ENCODE measurements around the gene TMEM255B.

Gene TMEM255B

GRCh38 chr13:113857531-113858195, 98.6 kb downstream of the TMEM255B start:
- ChIA-PET POLR2A (no interaction called here), CTCF (no interaction called here)
- TF ChIP-seq FOXM1 (IDR thresholded peaks at IDR 0.05; ENCODE audit: borderline replicate concordance) (no peak), TARDBP (IDR thresholded peaks at IDR 0.05) (no peak), CTBP1 (IDR thresholded peaks at IDR 0.05; ENCODE audit: borderline replicate concordance) (no peak), L3MBTL2 (conservative IDR thresholded peaks at IDR 0.05) (no peak), ZNF384 (IDR thresholded peaks at IDR 0.05) (no peak), ELF4 (IDR thresholded peaks at IDR 0.05) (no peak), SP1 (IDR thresholded peaks at IDR 0.05) (no peak), ARNT (IDR thresholded peaks at IDR 0.05) (no peak), FOXK2 (IDR thresholded peaks at IDR 0.05) (no peak)
- DNase-seq (ENCODE audit: extremely low spot score): no peak

- ChIA-PET CTCF (no interaction called here), POLR2A (no interaction called here)
- DNase-seq (ENCODE audit: extremely low spot score): no peak
- TF ChIP-seq CTBP1 (IDR thresholded peaks at IDR 0.05; ENCODE audit: borderline replicate concordance): no peak
Measured at GRCh38 chr13:113859311-113860050, 100.5 kb downstream of the TMEM255B start.

DNA sequence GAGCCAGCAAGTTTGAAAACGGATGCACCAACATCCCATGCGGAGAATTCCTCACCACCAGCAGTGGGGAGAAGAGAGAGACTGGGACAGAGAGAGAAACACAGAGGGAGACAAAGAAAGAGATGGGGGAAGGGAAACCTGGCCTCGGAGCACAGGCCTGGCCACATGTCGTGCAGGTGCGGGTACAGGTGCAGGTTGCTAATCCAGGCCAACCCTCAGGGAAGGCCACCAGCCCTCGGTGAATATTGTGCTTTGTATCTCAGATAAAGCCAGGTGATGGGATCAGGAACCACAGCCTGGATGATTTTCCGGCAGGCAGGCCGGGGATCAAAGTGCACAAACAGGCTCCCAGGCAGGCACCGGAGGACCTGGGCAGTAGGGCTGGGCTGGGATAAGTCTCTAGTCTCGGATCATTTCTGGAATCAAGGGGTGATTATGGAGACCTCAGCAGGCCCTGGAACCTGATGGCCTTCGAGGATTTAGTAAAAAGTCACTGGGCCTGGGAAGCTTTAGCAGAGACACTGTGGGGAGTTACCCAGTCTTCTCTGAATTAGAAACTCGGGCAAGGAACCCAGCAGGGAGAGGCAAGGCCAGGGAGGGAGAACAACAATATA, 101.1 kb downstream of the TMEM255B start:
- ChIA-PET POLR2A (no interaction called here), CTCF (no interaction called here)
- TF ChIP-seq FOXA1 (IDR thresholded peaks at IDR 0.05): no peak
- DNase-seq (ENCODE audit: extremely low spot score): no peak

GRCh38 chr13:113860665-113861432, 101.8 kb downstream of the TMEM255B start:
- no peak for DNase-seq (ENCODE audit: extremely low spot score)
- ChIA-PET POLR2A (no interaction called here), CTCF (no interaction called here)
- no peak for TF ChIP-seq SUZ12 (IDR thresholded peaks at IDR 0.05)
- TF ChIP-seq TARDBP (IDR thresholded peaks at IDR 0.05): no peak
- TF ChIP-seq FOXA1 (IDR thresholded peaks at IDR 0.05): no peak
- no peak for TF ChIP-seq BHLHE40 (IDR thresholded peaks at IDR 0.05; ENCODE audit: borderline replicate concordance)
- TF ChIP-seq ZNF384 (IDR thresholded peaks at IDR 0.05): no peak
- TF ChIP-seq SP1 (IDR thresholded peaks at IDR 0.05): no peak
- no peak for TF ChIP-seq FOXM1 (IDR thresholded peaks at IDR 0.05; ENCODE audit: borderline replicate concordance)
- no peak for TF ChIP-seq NFRKB (IDR thresholded peaks at IDR 0.05)
- TF ChIP-seq PKNOX1 (IDR thresholded peaks at IDR 0.05): no peak

DNA sequence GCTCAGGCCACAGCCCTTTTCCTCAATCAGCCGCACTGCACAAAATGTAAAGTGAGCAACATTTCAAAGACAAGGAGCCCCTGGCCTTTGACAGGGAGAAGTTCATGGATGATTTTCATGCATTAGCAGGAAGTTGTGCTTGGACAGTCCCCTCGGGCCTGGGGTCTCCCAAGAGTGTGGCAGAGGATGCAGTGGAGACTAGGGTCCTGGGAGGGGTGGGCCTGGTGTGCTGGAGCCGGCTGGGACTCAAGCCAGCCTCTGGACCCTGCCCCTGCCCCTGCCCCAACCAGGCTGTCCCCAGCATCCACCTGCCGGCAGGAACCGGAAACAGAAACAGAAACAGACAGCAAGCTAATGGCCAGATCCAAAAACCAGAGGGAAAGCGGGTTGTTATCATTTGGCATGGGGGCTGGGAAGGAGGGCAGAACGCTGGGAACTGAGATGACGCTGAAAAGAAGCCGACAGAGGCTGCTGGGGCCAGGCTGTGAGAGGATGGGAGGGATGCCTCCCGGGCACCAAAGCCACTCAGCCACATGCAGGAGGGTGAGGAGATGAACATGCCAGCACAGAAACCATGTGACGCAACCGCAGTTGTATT, 102.5 kb downstream of the TMEM255B start:
- TF ChIP-seq ELF4 (IDR thresholded peaks at IDR 0.05): no peak
- TF ChIP-seq SP1 (IDR thresholded peaks at IDR 0.05): no peak
- TF ChIP-seq CTBP1 (IDR thresholded peaks at IDR 0.05; ENCODE audit: borderline replicate concordance): no peak
- no peak for TF ChIP-seq FOXK2 (IDR thresholded peaks at IDR 0.05)
- TF ChIP-seq TARDBP (IDR thresholded peaks at IDR 0.05): no peak
- no peak for TF ChIP-seq SUZ12 (IDR thresholded peaks at IDR 0.05)
- TF ChIP-seq FOXA1 (IDR thresholded peaks at IDR 0.05): no peak
- TF ChIP-seq FOXM1 (IDR thresholded peaks at IDR 0.05; ENCODE audit: borderline replicate concordance): no peak
- TF ChIP-seq LEF1 (IDR thresholded peaks at IDR 0.05; ENCODE audit: borderline replicate concordance): no peak
- POLR2A ChIA-PET: no interaction called here
- DNase-seq (ENCODE audit: extremely low spot score): no peak
- CTCF ChIA-PET: no interaction called here

DNA sequence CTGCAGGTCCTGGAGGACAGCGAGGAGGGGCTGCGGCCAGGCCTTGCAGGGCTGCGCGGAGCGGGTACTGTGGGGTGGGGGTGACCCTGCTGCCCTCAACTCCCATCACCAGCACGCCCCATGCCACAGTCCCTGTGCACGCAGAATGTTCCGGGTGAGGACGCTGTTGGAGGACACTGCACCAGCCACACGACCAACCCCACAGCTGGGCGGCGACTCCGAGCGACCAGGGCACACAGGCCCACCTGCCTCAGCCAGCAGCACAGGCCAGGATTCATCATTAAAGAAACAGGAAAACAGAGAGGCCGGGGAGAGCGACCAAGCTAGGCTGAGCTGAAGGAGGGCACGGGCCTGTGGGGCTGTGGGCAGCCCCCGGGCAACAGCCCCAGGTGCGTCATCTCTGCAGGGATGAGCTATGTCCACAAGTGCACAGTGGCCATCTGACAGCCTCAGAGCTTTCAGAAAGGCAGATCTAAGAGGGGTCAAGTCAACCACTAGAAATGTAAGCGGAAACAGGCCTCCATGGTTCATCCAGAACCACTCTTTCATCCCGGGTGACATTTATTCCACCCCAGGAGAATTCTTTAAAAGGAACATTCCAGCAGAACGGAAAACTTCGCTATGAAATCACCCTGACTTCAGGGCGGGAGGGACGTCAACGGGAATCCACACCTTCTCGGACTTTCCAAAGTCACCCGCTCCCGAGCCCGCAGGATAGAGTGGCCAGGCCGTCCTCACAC, 103.3 kb downstream of the TMEM255B start:
- TF ChIP-seq FOXM1 (IDR thresholded peaks at IDR 0.05; ENCODE audit: borderline replicate concordance) (no peak), NFRKB (IDR thresholded peaks at IDR 0.05) (no peak), HDGF (IDR thresholded peaks at IDR 0.05; ENCODE audit: borderline replicate concordance) (no peak), BHLHE40 (IDR thresholded peaks at IDR 0.05; ENCODE audit: borderline replicate concordance) (no peak), PKNOX1 (IDR thresholded peaks at IDR 0.05) (no peak), ELF4 (IDR thresholded peaks at IDR 0.05) (no peak), ARNT (IDR thresholded peaks at IDR 0.05) (no peak), LEF1 (IDR thresholded peaks at IDR 0.05; ENCODE audit: borderline replicate concordance) (no peak)
- POLR2A ChIA-PET: no interaction called here
- DNase-seq (ENCODE audit: extremely low spot score): no peak
- CTCF ChIA-PET: no interaction called here
